Mucosa of descending colon (tissue), 3 donors: ENCODE measurements around the gene EIF5B. TPM values are rescaled to one million over a fixed set of nuclear protein-coding genes. Genes with fewer than 3 reads are reported as not detected.

Source experiments
- ATAC-seq: fragments of 200-7000 bp; cut with Tn5 transposase; one replicate; pipeline ENCODE4 v1.9.1; 2020; ENCODE audit warnings: mild to moderate bottlenecking, moderate library complexity
- DNase-seq, 3 donors: peaks; one replicate each; pipeline ENCODE4 v3.0.0-alpha.2; 2020
- H3K36me3 ChIP-seq: fragments of 200-600 bp; one replicate; pipeline ENCODE4 v1.8.0; 2021; ENCODE audit warnings: low read depth, mild to moderate bottlenecking
- H3K4me1 ChIP-seq: fragments of 200-600 bp; one replicate; pipeline ENCODE4 v1.8.0; 2021; ENCODE audit warnings: low read depth, mild to moderate bottlenecking
- H3K4me3 ChIP-seq: fragments of 200-600 bp; one replicate; pipeline ENCODE4 v1.8.0; 2021; ENCODE audit warnings: mild to moderate bottlenecking
- H3K9me3 ChIP-seq: fragments of 200-600 bp; one replicate; pipeline ENCODE4 v1.8.0; 2021; ENCODE audit warnings: mild to moderate bottlenecking
- intact Hi-C, 2 donors: fragments of 100-400 bp; cut with DNase I in 1 of 2; cut with micrococcal nuclease in 1 of 2; formaldehyde crosslinking; loops; one replicate each; pipeline versions ENCODE4 v1.11.0 to v1.11.1; 2022; cut with DNase I, micrococcal nuclease
- total RNA-seq, 3 donors: library from RNA; stranded (reverse); fragmentation: NEBNext Ultra II Directional in 2 of 3; extraction: Animal tissue kit (Norgen Biotek cat#: 25700) in 2 of 3; gene quantifications; one replicate each; pipeline versions ENCODE4 v1.2.1 to v1.2.4, GENCODE V29; 2021 to 2023
- TF ChIP-seq, protein P1 (sequence below): fragments of 200-600 bp; IDR thresholded peaks from one replicate; pipeline ENCODE4 v1.8.0; 2022; ENCODE audit warnings: antibody characterized with exemption, mild to moderate bottlenecking
- donor health status: DM: no; HTN: no; CAD: no; lungs with moderate emphysema.
- donor health status: DM: no; HTN: no; CAD: no.
- donor health status: DM: no; HTN: yes; CAD: no.

Gene EIF5B
- total RNA-seq, 3 donors from 2014 or later, result 23.5 to 47.3 (median 30.1) TPM

DNA sequence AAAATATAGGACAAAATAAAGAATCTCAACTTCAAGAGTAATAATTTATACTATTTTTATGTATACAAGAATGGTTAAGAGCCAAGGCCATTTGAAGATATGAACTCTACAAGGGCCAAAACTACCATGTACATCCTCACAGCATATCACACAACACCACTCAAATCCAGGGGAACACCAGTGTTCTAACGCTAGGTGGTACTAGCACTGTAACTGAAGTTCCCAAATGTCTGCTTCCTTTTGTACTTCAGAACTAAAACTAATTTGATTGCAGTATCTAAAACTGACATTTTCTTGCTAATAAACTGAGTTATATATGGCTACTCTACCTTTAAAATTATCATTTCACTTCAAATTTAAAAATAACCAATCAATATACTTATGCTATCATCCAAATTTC, 105.6 kb downstream of the EIF5B start:
- TF ChIP-seq, protein P1, sequence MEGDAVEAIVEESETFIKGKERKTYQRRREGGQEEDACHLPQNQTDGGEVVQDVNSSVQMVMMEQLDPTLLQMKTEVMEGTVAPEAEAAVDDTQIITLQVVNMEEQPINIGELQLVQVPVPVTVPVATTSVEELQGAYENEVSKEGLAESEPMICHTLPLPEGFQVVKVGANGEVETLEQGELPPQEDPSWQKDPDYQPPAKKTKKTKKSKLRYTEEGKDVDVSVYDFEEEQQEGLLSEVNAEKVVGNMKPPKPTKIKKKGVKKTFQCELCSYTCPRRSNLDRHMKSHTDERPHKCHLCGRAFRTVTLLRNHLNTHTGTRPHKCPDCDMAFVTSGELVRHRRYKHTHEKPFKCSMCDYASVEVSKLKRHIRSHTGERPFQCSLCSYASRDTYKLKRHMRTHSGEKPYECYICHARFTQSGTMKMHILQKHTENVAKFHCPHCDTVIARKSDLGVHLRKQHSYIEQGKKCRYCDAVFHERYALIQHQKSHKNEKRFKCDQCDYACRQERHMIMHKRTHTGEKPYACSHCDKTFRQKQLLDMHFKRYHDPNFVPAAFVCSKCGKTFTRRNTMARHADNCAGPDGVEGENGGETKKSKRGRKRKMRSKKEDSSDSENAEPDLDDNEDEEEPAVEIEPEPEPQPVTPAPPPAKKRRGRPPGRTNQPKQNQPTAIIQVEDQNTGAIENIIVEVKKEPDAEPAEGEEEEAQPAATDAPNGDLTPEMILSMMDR, result no peak
- DNase-seq (no peak), ATAC-seq (no peak)
- Histone ChIP-seq H3K36me3 (peaks cover 4% of the 10 kb centered on the region), H3K9me3 (no peaks in the 10 kb centered on the region), H3K4me3 (no peak overlapping the region), H3K4me1 (no peaks in the 10 kb centered on the region)
- intact Hi-C loops, result no loop called here

GRCh38 chr2:99444222-99444621, 107.0 kb downstream of the EIF5B start:
- intact Hi-C loops, result no loop called here
- Histone ChIP-seq H3K4me1 (no peaks in the 10 kb centered on the region), H3K9me3 (no peaks in the 10 kb centered on the region), H3K4me3 (no peak overlapping the region), H3K36me3 (no peaks in the 10 kb centered on the region)
- ATAC-seq (peak; percentile 44), DNase-seq (no peak)
- TF ChIP-seq, protein P1, result no peak

- Histone ChIP-seq H3K36me3 (no peaks in the 10 kb centered on the region), H3K9me3 (no peaks in the 10 kb centered on the region), H3K4me3 (no peak overlapping the region), H3K4me1 (no peaks in the 10 kb centered on the region)
- ATAC-seq (no peak), DNase-seq (no peak)
- TF ChIP-seq, protein P1, result no peak
- intact Hi-C loops, result no loop called here
Observed at GRCh38 chr2:99445065-99445464, 107.9 kb downstream of the EIF5B start.

GRCh38 chr2:99448556-99448955, 111.4 kb downstream of the EIF5B start:
- no peaks in the 10 kb centered on the region for H3K9me3 ChIP-seq
- no peak for DNase-seq
- intact Hi-C loops, result no loop called here
- no peaks in the 10 kb centered on the region for H3K36me3 ChIP-seq
- ATAC-seq, result no peak
- no peak overlapping the region for H3K4me3 ChIP-seq
- no peaks in the 10 kb centered on the region for H3K4me1 ChIP-seq
- TF ChIP-seq, protein P1, result no peak

DNA sequence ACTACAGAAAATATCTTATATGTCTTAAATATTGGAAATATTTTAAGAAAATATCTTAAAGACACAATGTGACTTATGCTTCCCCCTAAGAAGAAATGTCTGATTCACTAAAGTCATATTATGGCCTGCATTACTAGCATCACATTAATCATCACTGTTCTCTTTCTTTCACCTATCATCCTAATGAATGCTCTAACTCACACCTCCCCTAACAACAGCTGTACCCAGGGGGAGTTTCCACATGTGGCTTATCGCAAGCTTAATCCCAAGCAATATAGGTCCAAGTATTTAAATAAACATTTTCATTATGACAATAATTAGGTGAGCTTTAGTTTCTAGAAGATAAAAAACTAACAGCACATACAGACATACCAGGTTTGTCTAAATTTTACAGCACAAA, 113.0 kb downstream of the EIF5B start:
- intact Hi-C loops, result no loop called here
- Histone ChIP-seq H3K36me3 (no peaks in the 10 kb centered on the region), H3K9me3 (no peaks in the 10 kb centered on the region)

More for the DNA sequence above, 113.0 kb downstream of the EIF5B start:
- no peaks in the 10 kb centered on the region for H3K4me1 ChIP-seq
- TF ChIP-seq, protein P1, result no peak
- DNase-seq, result no peak
- no peak for ATAC-seq
- no peak overlapping the region for H3K4me3 ChIP-seq

Other genes with a start within 250 kb of the EIF5B start
- 1 to 10 TPM; 1.3 to 3.6 (median 3.5) TPM for gene C2orf15, start 195.7 kb upstream of the EIF5B start, total RNA-seq
- 1 to 10 TPM; 6.6 to 8.8 (median 7.8) TPM for gene TSGA10, start 182.4 kb upstream of the EIF5B start, total RNA-seq
- 1 to 10 TPM; 7.0 to 8.4 (median 7.0) TPM for gene LIPT1, start 182.4 kb upstream of the EIF5B start, total RNA-seq
- gene MITD1, start 156.3 kb upstream of the EIF5B start, total RNA-seq, result 10 to 100 TPM; 21.7 to 24.3 (median 22.0) TPM
- gene MRPL30, start 156.2 kb upstream of the EIF5B start, total RNA-seq, result 10 to 100 TPM; 22.5 to 23.2 (median 23.0) TPM
- gene LYG2, start 81.7 kb upstream of the EIF5B start, total RNA-seq, result not detected
- 1 to 10 TPM in 2 of 3 donors, not detected in 1; 1.5 to 1.6 TPM for gene LYG1, start 36.2 kb upstream of the EIF5B start, total RNA-seq
- gene TXNDC9, start 1.1 kb upstream of the EIF5B start, total RNA-seq, result 10 to 100 TPM; 21.5 to 26.5 (median 25.2) TPM
- 10 to 100 TPM; 40.2 to 53.4 (median 50.7) TPM for gene REV1, start 152.6 kb downstream of the EIF5B start, total RNA-seq